Uterus (tissue), 4 donors: ENCODE measurements around the gene TP53I13. TPM values are rescaled to one million over a fixed set of nuclear protein-coding genes. Genes with fewer than 3 reads are reported as not detected.
A peak's percentile ranks its signal among the peaks of the same experiment; 100 is the strongest.

Experiments
- DNase-seq, 2 donors: peaks; one replicate each; pipeline ENCODE4 v3.0.0-alpha.2; 2019 to 2020
- H3K27ac ChIP-seq, 2 donors: fragments of 200-600 bp; sonication (generic); 1 replicate in 1 of 2; 2 replicates in 1 of 2; pipeline ENCODE4 v1.5.1; 2016 to 2018
- H3K27me3 ChIP-seq, 2 donors: fragments of 200-600 bp; sonication (generic); one replicate each; pipeline ENCODE4 v1.5.1; 2018 to 2019; ENCODE audit warnings: control low read depth in 1 of 2
- H3K36me3 ChIP-seq, 2 donors: fragments of 200-600 bp; sonication (generic); one replicate each; pipeline ENCODE4 v1.5.1; 2019; ENCODE audit warnings: control low read depth in 1 of 2
- H3K4me1 ChIP-seq, 2 donors: fragments of 200-600 bp; sonication (generic); one replicate each; pipeline ENCODE4 v1.5.1; 2018 to 2019; ENCODE audit warnings: control low read depth in 1 of 2
- H3K4me3 ChIP-seq, 2 donors: fragments of 200-600 bp; sonication (generic); 1 replicate in 1 of 2; 2 replicates in 1 of 2; pipeline ENCODE4 v1.5.1; 2018 to 2019; ENCODE audit warnings: mild to moderate bottlenecking in 1 of 2
- H3K9me3 ChIP-seq, 2 donors: fragments of 200-600 bp; sonication (generic); one replicate each; pipeline ENCODE4 v1.5.1; 2019; ENCODE audit warnings: control low read depth in 1 of 2
- CTCF ChIP-seq, 4 experiments: fragments of 200-600 bp in 2 of 4; fragments of 450-650 bp in 2 of 4; sonication (generic) in 2 of 4; IDR thresholded peaks; one replicate each; pipeline ENCODE4 v1.5.1; 2016 to 2019; ENCODE audit warnings: antibody characterized with exemption in 4 of 4, mild to moderate bottlenecking in 2 of 4, moderate library complexity in 1 of 4
- POLR2A ChIP-seq, 2 donors: fragments of 450-650 bp; IDR thresholded peaks; one replicate each; pipeline ENCODE4 v1.6.1; 2016; ENCODE audit warnings: antibody characterized with exemption in 2 of 2, mild to moderate bottlenecking in 1 of 2, moderate library complexity in 1 of 2
- intact Hi-C: fragments of 100-400 bp; cut with DNase I; formaldehyde crosslinking; loops from one replicate; pipeline ENCODE4 v1.15.1; 2023; ENCODE audit warnings: low total_unique reads
- total RNA-seq, 4 donors: library from RNA; depleted of rRNA in 3 of 4; stranded (reverse); fragments of >200 nt in 3 of 4; gene quantifications; one replicate each; pipeline versions ENCODE4 v1.1.0 to v1.2.4, GENCODE V29; 2014 to 2023
- donor health status: DM: yes; HTN: yes; CAD: no.

TP53I13 gene
- total RNA-seq, 4 donors from 2014 or later = 35.6 to 50.3 (median 45.1) TPM

- peaks cover 0 to 8% of the 10 kb centered on the region in 2 donors for H3K4me1 ChIP-seq
- TF ChIP-seq CTCF (IDR thresholded peaks at IDR 0.05) = peak in 2 of 4 experiments; percentile 7 to 23
- peak in 1 of 2 donors; percentile 10 for TF ChIP-seq POLR2A (IDR thresholded peaks at IDR 0.05)
- intact Hi-C loops = no loop called here
- peak; percentile 16 to 58 for DNase-seq
- no peaks in the 10 kb centered on the region for H3K27me3 ChIP-seq
- H3K9me3 ChIP-seq = no peaks in the 10 kb centered on the region
- peak overlapping the region in 1 of 2 donors; percentile 2 for H3K4me3 ChIP-seq
- peak overlapping the region; percentile 53 to 55 for H3K27ac ChIP-seq
- no peaks in the 10 kb centered on the region for H3K36me3 ChIP-seq
Observed at GRCh38 chr17:29585080-29585751, 16.7 kb downstream of the TP53I13 start.

- intact Hi-C loops = no loop called here
Observed at GRCh38 chr17:29586676-29587469, 18.4 kb downstream of the TP53I13 start.

GRCh38 chr17:29587591-29587990 is 19.1 kb downstream of the TP53I13 start:
- Histone ChIP-seq H3K4me1 (peaks cover 0 to 21% of the 10 kb centered on the region in 2 donors), H3K27me3 (no peaks in the 10 kb centered on the region), H3K4me3 (no peak overlapping the region), H3K9me3 (no peaks in the 10 kb centered on the region), H3K27ac (peak overlapping the region; percentile 71 to 89), H3K36me3 (no peaks in the 10 kb centered on the region)
- no peak for TF ChIP-seq POLR2A (IDR thresholded peaks at IDR 0.05)
- TF ChIP-seq CTCF (IDR thresholded peaks at IDR 0.05) = no peak
- intact Hi-C loops = no loop called here
- DNase-seq = no peak

More at GRCh38 chr17:29586676-29587469, 18.4 kb downstream of the TP53I13 start:
- Histone ChIP-seq H3K4me3 (no peak overlapping the region), H3K27ac (peak overlapping the region; percentile 16 to 53), H3K36me3 (no peaks in the 10 kb centered on the region), H3K4me1 (peaks cover 0 to 14% of the 10 kb centered on the region in 2 donors), H3K9me3 (no peaks in the 10 kb centered on the region), H3K27me3 (no peaks in the 10 kb centered on the region)
- DNase-seq = peak in 1 of 2 donors; percentile 16
- TF ChIP-seq CTCF (IDR thresholded peaks at IDR 0.05) = no peak
- TF ChIP-seq POLR2A (IDR thresholded peaks at IDR 0.05) = no peak

GRCh38 chr17:29588017-29588561 is 19.6 kb downstream of the TP53I13 start:
- peaks cover 0 to 23% of the 10 kb centered on the region in 2 donors for H3K4me1 ChIP-seq
- peak overlapping the region; percentile 40 to 60 for H3K4me3 ChIP-seq
- DNase-seq = no peak
- H3K36me3 ChIP-seq = no peaks in the 10 kb centered on the region
- no peaks in the 10 kb centered on the region for H3K9me3 ChIP-seq
- intact Hi-C loops = no loop called here
- TF ChIP-seq POLR2A (IDR thresholded peaks at IDR 0.05) (no peak), CTCF (IDR thresholded peaks at IDR 0.05) (no peak)
- no peaks in the 10 kb centered on the region for H3K27me3 ChIP-seq
- H3K27ac ChIP-seq = peak overlapping the region; percentile 71 to 89
